Uterus (tissue), 2 donors: ENCODE results near the gene KRT8.

Experiments
- CTCF ChIP-seq, 4 experiments: fragments of 200-600 bp in 2 of 4; fragments of 450-650 bp in 2 of 4; sonication (generic) in 2 of 4; IDR thresholded peaks; one replicate each; pipeline ENCODE4 v1.5.1; 2016 to 2019; ENCODE audit warnings: antibody characterized with exemption in 4 of 4, mild to moderate bottlenecking in 2 of 4, moderate library complexity in 1 of 4
- POLR2A ChIP-seq, 2 donors: fragments of 450-650 bp; IDR thresholded peaks; one replicate each; pipeline ENCODE4 v1.6.1; 2016; ENCODE audit warnings: antibody characterized with exemption in 2 of 2, mild to moderate bottlenecking in 1 of 2, moderate library complexity in 1 of 2

GRCh38 chr12:52906191-52906601 is 1.3 kb upstream of the KRT8 start:
- TF ChIP-seq POLR2A (IDR thresholded peaks at IDR 0.05) (no peak), CTCF (IDR thresholded peaks at IDR 0.05) (no peak)
